GDM1 (cell line): Measurements from ENCODE around the gene PLCL1.
A peak's percentile ranks its signal among the peaks of the same experiment; 100 is the strongest.

Source experiments
- DNase-seq: peaks from one replicate; lab custom pipeline; 2025; lab: John Stamatoyannopoulos, UW

PLCL1 gene

GRCh38 chr2:198117406-198118041 is 313.1 kb downstream of the PLCL1 start:
- no peak for DNase-seq

DNA sequence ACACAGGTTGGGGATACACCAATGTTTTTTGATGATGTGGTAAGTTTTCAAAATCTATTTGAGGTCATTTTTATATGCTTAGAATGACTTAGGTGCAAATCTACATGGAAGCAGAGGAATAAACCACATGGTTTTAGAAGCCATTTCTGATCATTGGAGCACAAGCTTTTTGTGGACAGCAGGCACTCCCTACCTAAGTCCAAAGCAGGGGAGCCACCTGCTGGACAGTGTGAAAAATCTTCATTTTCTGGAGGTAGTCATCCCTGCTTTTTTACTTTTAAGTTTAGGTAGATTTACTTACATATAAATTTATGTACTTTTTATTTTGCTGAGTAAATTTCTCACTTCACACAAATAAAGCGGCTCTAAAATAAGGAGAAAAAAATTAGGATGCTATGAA is 323.2 kb downstream of the PLCL1 start:
- DNase-seq = peak; percentile 26

DNA sequence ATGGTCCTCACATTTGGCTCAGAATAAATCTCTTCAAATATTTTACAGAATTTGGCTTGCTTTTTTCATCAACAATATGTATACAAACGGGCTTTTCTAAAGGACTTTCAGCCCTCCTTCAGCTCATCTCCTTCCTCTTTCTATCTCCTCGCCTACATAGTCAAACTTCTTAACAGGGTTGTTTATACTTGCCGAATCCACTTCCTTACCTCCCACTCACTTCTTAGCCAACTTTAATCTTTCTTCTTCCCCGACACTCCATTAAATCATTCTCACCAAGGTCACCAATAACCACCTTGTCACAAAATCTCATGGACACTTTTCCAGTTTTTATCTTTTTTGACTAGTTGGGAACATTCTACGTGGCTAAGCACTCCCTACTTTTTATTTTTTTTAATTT is 325.2 kb downstream of the PLCL1 start:
- DNase-seq = no peak

DNA sequence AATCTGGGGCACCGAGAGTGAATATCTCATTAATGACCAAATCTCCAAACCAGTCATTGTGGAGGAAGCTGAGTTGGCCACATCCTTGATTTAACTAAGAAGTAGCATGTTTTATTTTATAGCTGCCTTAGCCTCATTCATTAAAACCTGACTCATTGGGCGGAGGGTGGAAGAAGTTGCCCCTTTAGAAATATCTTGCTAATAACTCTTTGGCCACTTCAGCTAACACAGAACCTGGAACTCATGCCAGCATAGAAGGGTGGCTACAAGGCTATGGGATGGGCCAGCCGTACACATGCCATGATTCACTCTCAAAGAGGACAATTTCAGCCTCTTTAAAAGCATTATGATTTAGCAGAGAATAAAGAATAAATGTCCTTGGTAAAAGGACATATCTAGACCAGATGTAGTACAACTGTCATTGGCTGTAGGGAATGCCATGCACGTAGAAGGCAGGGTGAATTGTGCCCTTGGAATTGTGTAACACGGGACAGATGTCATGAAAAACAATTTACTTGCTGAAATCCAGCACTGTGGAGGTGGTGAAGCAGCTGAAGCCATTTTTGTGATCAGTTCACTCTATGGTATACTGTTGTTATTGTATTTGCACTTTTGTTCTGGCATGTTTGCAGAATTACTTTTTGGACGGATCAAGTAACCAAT is 330.0 kb downstream of the PLCL1 start:
- DNase-seq = no peak

GRCh38 chr2:198135481-198135934 is 331.1 kb downstream of the PLCL1 start:
- no peak for DNase-seq

DNA sequence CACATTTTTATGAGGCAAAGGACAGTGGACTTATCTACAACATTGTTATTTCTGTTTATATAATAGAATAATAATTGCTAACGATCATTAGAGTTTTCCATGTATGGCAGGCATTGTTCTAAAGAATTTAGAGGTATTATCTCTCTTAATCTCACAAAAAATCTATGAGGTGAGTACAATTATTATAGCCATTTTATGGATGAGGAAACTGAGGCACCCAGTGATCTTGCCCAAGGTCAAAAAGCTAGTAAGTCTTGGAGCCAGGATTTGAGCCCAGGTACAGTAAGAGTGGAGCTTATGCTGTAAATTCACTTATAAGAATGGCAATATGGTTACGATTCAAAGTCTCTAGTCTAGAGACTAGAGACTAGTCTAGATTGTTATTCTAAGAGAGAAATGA is 331.7 kb downstream of the PLCL1 start:
- DNase-seq = no peak

GRCh38 chr2:198137733-198138132 is 333.3 kb downstream of the PLCL1 start:
- no peak for DNase-seq

- no peak for DNase-seq
Observed at GRCh38 chr2:198141726-198142125, 337.3 kb downstream of the PLCL1 start.

GRCh38 chr2:198143156-198143555 is 338.8 kb downstream of the PLCL1 start:
- no peak for DNase-seq

- no peak for DNase-seq
Observed at GRCh38 chr2:198143793-198144192, 339.4 kb downstream of the PLCL1 start.

GRCh38 chr2:198144660-198145059 is 340.3 kb downstream of the PLCL1 start:
- no peak for DNase-seq

GRCh38 chr2:198146346-198146940 is 342.1 kb downstream of the PLCL1 start:
- no peak for DNase-seq

DNA sequence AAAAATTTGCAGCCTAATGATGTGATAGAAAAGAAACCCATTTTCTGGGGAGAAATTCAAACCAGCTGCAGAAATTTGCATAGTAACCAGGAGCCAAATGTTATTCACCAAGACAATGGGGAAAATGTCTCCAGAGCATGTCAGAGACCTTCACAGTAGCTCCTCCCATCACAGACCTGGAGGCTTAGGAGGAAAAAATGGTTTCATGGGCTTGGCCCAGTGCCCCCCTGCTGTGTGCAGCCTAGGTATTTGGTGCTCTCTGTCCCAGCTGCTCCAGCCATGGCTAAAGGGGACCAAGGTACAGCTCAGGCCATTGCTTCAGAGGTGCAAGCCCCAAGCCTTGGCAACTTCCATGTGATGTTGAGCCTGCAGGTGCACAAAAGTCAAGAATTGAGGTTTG is 352.9 kb downstream of the PLCL1 start:
- DNase-seq = no peak

DNA sequence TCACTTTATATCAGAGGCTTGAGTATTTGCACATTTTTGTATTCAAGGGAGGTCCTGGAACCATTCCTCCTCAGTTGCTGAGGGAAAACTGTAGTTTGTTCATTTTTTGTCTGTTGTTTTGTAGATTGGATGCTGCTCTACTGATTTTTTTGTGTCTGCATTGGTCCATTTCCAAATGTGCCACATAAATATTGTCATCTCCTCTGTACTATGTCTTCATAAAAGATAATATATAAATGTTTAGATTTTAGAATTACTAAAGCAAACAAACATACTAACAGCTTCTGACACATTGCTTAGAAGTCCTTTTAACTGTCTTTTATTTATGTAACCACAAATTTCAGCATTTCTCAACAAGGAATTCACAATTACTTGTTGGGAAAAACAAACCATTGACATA is 356.8 kb downstream of the PLCL1 start:
- no peak for DNase-seq

DNA sequence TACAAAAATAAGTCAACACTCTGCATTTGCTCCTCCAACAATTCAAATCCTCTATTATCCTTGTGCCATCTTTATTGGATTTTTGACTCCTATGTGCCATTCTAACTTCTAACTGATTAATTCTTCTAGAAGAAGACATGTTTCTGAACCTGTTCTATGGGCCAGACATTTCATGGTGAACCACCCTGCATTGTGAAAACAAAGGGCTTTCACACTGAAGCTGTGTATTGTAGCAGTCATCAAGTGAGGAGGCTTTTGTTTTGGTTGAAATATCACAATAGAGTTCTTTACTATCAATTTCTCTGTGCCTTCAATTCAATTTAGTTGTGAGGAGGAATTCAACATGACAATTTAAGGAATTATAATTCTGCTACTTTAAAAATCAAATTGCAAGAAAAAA is 357.9 kb downstream of the PLCL1 start:
- DNase-seq = no peak

DNA sequence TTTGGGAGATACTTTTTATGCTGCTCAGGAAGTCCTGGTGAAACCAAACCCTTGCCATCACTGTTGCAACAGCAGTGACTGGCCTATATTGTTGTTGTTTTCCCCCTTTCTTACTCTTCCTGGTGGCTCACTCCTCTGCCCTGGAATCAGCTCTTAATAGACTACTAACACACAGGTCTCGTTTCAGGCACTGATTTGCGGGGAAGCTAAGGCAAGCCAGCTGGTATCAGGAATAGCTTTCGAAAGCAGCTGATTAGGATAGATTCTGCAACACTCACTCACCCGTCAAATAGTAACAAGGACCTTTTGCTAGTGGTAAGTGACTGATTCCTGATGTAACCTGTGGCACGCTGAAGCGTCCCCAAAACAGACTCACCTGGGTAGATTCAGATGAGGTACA is 360.4 kb downstream of the PLCL1 start:
- no peak for DNase-seq

DNA sequence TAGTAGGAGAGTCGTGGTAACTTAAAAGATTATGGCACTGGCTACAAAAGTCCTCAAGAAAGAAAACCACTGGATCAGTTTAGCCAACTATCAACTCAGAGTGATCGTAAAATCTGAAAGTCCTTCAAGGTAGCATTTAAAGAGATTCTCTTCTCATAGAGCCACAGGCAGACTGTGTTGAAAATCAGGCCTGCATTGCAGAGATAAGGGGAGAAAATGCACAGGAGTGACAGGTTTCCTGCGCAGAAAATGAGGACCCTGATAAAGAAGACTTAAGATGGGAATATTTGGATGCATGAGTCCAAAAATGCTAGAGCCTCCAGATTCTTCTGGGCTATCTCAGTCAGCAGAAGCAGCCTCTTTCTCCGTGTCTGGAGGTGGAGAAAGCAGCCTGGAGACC is 360.9 kb downstream of the PLCL1 start:
- no peak for DNase-seq

- DNase-seq = no peak
Observed at GRCh38 chr2:198167346-198167745, 363.0 kb downstream of the PLCL1 start.

DNA sequence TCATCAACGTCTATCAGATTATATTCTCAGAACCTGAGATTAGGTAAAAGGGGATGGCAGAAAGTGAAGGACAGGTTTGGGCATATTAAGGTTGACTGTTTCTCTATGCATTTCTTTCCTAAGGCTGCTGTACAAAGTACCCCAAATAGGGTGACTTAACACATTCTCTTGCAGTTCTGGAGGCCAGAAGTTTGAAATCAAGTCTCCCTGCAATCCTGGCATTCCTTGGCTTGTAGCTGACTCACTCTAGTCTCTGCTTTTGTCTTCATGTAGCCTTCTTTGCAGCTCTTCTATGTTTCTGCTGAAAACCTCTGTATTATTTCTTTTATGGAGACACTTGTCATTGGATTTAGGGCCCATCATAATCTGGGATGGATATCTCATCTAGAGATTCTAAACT is 364.3 kb downstream of the PLCL1 start:
- DNase-seq = no peak

- DNase-seq = no peak
Observed at GRCh38 chr2:198173242-198173641, 368.8 kb downstream of the PLCL1 start.

GRCh38 chr2:198173864-198174263 is 369.5 kb downstream of the PLCL1 start:
- DNase-seq = no peak

DNA sequence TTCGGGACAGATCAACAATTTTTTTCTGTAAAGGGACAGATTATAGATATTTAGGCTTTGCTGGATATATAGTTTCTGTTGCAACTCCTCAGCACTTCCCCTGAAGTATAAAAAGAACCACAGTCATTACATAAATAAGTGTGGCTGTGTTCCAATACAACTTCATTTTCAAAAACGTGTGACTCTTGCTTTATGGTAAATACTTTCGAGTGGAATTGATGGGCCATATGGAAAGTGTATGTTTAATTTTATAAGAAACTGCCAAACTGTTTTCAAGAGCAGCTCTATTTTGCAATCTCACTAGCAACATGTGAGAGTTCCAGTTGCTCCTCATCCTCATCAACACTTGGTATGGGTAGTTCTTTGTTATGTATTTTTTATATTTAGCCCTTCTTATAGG is 370.9 kb downstream of the PLCL1 start:
- no peak for DNase-seq

GRCh38 chr2:198177040-198177439 is 372.6 kb downstream of the PLCL1 start:
- no peak for DNase-seq

GRCh38 chr2:198178766-198179165 is 374.4 kb downstream of the PLCL1 start:
- no peak for DNase-seq
